ENCODE results near the gene USP9Y.
"Not testable (repeated sequence)": the region's sequence is repeated elsewhere in the genome, so short reads cannot be mapped to it uniquely, and the experiment has no call there.

The USP9Y gene

GRCh38 chrY:12701181-12701695 is at the start of gene USP9Y:
USP9Y (plus strand) TSS chrY:12701231; CDS start chrY:12709448, 8,217 bp downstream.
- H3K4me3 ChIP-seq (ENCODE audit: low read length), result no peak within 1 kb of the TSS
- no peak for DNase-seq (ENCODE audit: low read depth)
- TF ChIP-seq CTCF (conservative IDR thresholded peaks at IDR 0.05; ENCODE audit: low read length), result no peak

GRCh38 chrY:12651621-12652036 is 49.4 kb upstream of the USP9Y start:
- DNase-seq (ENCODE audit: low read depth), result peak; percentile 93
- TF ChIP-seq CTCF (conservative IDR thresholded peaks at IDR 0.05; ENCODE audit: low read length), result no peak
- no peak overlapping the region for H3K4me3 ChIP-seq (ENCODE audit: low read length)

GRCh38 chrY:12661745-12662681 is 39.0 kb upstream of the USP9Y start:
- no peak for TF ChIP-seq CTCF (conservative IDR thresholded peaks at IDR 0.05; ENCODE audit: low read length)
- peak overlapping the region; percentile 85 for H3K4me3 ChIP-seq (ENCODE audit: low read length)
- DNase-seq (ENCODE audit: low read depth), result peak; percentile 75

GRCh38 chrY:12662745-12663591 is 38.1 kb upstream of the USP9Y start:
- no peak for TF ChIP-seq CTCF (conservative IDR thresholded peaks at IDR 0.05; ENCODE audit: low read length)
- peak overlapping the region; percentile 85 for H3K4me3 ChIP-seq (ENCODE audit: low read length)
- DNase-seq (ENCODE audit: low read depth), result peak; percentile 20

- DNase-seq (ENCODE audit: low read depth), result not testable (repeated sequence)
Measured at GRCh38 chrY:12663845-12664244, 37.2 kb upstream of the USP9Y start.

GRCh38 chrY:12678111-12678510 is 22.9 kb upstream of the USP9Y start:
- TF ChIP-seq CTCF (conservative IDR thresholded peaks at IDR 0.05; ENCODE audit: low read length), result no peak
- DNase-seq (ENCODE audit: low read depth), result no peak
- no peak overlapping the region for H3K4me3 ChIP-seq (ENCODE audit: low read length)

More at GRCh38 chrY:12663845-12664244, 37.2 kb upstream of the USP9Y start:
- H3K4me3 ChIP-seq (ENCODE audit: low read length), result peak overlapping the region; percentile 85

- H3K4me3 ChIP-seq (ENCODE audit: low read length), result no peak overlapping the region; the same call in 1 of the 2 replicates
- no peak for TF ChIP-seq CTCF (conservative IDR thresholded peaks at IDR 0.05; ENCODE audit: low read length)
- DNase-seq (ENCODE audit: low read depth), result peak; percentile 68
Measured at GRCh38 chrY:12681535-12681934, 19.5 kb upstream of the USP9Y start.
